Stimulated activated CD8-positive, alpha-beta memory T cell treated with anti-CD3 and anti-CD28 coated beads, Interleukin-12 subunit alpha, Interleukin-12 subunit beta, amount 100 ng/mL, for 1 hour (primary cell): ENCODE results near the gene FGF14.

Experiments used
- DNase-seq: peaks from one replicate; pipeline ENCODE4 v3.0.0-alpha.2; 2020; ENCODE audit warnings: low read depth

Gene FGF14

DNA sequence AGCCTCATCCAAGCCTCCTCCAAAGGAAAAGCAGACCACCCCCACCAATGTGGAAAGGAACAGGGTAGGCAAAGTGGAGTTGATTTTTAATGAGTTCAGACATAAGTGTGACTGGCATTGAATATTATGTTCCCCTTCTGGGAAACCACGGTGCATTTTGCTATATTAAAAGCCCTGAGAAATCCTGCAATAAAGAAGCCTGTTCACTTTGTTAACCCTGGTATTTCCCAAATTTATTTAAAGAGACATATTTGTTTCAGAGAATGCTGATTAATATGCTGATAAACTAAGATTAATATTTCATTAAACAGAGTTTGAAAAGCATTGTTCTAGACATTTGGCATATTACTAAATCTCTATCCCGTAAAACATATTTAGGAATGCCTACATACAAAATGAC, 151.4 kb downstream of the FGF14 start:
- no peak for DNase-seq

DNA sequence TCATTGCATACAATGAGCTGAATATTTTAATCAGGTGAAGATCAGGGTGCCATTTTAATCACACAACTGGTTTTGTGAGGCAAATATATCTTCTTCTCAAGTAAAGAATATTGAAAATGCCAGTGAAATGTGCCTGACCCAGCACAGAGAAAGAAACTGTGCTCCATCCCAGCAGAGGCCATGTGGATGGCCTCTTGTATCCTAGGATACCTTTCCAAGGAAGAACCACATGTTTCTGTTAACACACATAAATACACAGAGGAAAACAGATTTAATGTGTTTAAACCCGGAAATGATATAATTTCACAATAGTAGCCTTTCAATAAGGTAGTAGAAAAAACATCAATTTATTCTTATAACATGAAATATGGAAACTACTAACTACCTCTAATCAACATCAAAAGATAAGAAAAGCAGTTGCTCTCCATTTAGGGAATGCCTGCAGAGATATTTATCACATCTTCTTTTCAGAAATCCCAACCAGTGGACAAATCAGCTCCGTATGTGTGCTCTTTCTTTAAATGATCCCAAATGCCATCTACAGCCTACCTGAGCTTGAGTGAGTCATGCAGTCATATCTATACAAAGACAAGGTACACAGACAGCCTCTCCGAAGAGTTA, 157.1 kb downstream of the FGF14 start:
- no peak for DNase-seq

GRCh38 chr13:102240110-102240509, 161.7 kb downstream of the FGF14 start:
- DNase-seq: no peak

GRCh38 chr13:102237230-102237629, 164.6 kb downstream of the FGF14 start:
- DNase-seq: no peak

GRCh38 chr13:102236830-102237229, 165.0 kb downstream of the FGF14 start:
- no peak for DNase-seq

DNA sequence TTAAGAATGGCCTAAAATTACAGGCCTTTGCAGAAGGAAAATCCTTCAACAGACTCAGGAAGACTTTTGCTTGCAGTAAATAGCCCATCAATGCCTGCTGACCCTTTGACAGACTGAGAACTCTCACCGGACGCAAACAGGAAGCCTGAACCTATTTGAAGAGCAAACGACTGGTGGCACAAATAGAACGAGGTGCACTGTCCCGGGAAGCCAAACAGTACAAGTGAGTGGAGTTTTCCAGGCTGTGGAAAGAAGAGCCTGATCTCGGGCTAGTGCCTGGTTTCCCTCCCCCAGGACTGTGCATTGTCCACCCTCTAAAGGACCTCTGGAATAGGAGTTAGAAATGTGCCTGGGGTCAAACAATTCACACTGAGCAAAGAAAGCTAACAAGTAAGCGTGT, 165.5 kb downstream of the FGF14 start:
- no peak for DNase-seq

DNA sequence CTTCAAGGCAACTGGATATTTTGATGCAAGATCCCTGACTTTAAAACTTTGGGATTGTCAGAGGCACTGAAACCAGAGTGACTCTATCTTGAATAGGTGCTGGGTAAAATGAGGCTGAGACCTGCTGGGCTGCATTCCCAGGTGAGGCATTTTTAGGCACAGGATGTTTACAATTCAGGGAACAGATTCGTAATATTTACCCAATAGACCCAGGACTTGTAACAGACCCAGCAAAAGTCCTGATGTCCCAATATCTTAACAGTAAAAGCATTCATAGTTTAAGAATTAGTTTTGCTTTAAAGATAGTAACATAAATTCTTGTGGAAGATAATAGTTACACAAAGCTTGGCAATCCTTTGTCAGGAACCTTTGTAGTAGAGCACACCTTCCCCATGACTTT, 166.2 kb downstream of the FGF14 start:
- no peak for DNase-seq

GRCh38 chr13:102234618-102235017, 167.2 kb downstream of the FGF14 start:
- no peak for DNase-seq

- DNase-seq: no peak
Measured at GRCh38 chr13:102233566-102234208, 168.2 kb downstream of the FGF14 start.

DNA sequence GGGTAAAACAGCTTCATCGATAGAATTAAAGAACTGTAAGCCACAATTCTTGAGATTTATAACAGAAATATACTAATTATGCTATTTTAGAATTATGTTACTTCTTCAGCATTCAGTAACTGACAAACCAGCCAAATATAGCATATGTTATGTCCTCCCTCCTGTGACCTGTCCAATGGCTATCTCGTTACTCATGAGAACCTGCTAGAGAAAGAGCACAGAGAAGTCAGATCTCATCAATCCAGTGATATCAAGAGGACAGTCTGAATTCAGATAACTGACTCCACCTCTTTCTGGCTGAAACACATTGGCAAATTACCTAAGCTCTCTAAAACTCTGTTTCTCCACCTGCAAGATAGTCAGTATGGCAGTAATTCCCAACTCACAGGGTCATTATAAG, 170.4 kb downstream of the FGF14 start:
- no peak for DNase-seq

- no peak for DNase-seq
Measured at GRCh38 chr13:102227741-102228140, 174.1 kb downstream of the FGF14 start.

DNA sequence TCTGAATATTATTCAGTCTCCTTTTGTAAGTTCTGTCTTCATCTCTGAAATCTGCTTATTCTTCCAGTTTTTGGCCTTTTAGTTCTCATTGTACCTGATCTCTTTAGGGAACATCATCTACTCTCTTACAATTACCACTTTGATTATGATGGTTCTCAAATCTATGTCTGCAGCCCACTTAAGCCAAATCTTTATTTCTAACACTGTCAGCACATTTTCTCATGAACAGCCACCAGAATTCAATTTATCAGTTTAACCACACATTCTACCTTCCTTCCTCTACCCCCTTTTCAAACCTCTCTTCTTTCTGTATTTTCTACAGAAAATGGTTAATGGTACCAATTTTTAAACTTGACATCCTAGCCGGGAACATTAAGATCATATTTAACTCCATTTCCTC, 175.3 kb downstream of the FGF14 start:
- DNase-seq: no peak

DNA sequence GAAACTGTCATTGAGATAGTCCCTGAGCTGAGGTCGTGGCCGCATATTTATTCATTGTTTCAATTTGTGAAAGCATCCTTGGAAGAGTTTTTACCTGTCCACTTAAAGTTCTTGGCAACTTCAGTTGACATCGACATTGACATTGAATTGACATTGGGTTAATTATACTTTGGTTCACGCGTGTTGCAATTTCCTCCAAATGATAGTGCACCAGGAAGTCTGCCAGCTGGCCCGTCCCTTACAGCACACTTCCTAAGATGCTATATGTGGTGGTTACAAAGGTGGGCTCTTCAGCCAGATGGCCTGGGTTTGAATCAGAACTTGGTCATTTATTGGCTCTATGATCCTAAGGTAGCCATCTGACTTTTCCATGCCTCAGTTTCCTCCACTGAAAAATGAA, 176.0 kb downstream of the FGF14 start:
- no peak for DNase-seq

DNA sequence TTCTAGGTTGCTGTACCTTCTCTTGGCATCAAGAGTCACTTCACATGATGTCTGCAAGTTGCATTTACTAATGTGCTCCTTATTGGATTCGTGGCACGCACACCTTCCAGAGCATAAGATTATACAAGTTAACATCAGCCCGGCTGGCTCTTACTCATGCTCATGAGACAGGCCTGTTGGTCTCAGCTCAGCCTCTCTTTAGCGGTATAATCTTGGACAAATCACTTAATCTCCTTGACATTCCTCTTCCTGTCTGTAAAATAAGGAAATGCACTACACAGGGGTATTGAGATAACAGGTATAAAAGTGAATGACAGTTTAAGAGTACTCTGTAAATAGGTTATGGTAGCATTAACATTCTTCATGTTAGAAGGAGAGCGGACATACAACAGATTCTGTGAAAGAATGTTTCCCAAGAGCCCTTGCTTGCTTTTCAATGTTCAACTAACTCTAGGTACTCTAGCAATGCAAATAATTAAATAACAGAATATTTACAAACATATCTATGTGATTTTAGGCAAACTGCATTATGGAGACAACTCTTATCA, 181.1 kb downstream of the FGF14 start:
- no peak for DNase-seq

DNA sequence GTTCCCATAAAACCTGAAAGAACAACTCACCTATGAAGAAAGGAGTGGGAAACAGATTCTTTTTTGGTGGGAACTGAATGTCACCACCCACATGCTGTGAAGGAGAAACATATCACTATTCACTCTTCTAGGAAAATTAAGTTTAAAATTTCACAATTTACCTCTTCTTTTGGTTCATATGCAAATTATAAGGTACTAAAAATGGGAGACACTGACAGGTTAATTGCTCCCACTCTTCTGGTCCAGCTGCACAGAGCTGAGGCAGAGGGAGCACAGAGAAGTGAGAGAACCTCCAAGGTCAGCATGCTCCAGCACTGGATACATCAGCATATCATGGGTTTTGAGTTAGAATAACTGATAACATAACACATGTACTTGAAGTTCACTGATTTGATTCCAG, 186.9 kb downstream of the FGF14 start:
- no peak for DNase-seq

DNA sequence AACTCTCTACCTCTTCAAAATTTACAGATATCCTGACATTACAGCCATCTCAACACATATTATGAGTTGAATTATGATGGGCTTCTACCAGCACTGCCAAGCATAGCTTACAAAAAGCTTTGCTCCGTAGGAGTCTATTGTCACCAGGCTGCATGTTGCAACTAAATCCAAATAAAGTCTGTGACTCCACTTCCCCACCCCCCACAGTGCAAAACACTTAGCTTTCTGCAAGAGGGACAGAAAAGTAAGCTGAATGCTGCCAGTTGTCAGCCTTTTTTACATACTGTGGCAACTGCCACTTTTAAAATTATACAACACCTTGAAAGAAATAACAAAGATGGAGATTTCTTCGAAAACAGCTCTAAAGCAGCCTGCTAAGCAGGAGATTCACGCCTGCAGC, 189.1 kb downstream of the FGF14 start:
- no peak for DNase-seq

GRCh38 chr13:102208347-102208746, 193.5 kb downstream of the FGF14 start:
- no peak for DNase-seq

GRCh38 chr13:102207680-102208342, 194.0 kb downstream of the FGF14 start:
- DNase-seq: no peak

GRCh38 chr13:102203718-102204117, 198.1 kb downstream of the FGF14 start:
- no peak for DNase-seq

- no peak for DNase-seq
Measured at GRCh38 chr13:102198418-102199311, 203.2 kb downstream of the FGF14 start.

DNA sequence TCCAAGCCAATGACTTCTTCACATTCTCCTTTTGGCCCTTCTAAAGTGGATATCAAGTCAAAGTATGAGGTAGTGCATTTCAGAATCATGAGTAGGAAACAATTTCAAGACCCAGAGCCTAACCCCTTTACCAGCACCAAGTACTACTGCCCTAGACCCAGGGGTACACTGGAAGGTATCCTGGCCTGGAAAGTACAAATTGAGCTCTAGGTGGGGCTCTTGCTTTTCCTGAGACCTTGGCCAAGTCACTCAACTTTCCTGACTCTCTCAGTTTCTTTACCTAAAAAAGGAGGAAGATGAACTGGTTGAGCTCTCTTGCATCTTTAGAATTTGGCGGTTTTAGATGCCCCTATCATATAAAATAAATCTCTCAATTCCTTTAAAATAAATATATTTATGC, 204.7 kb downstream of the FGF14 start:
- no peak for DNase-seq
